ENCODE results near the gene GJA1. TPM values are rescaled to one million over a fixed set of nuclear protein-coding genes. Genes with fewer than 3 reads are reported as not detected.

GJA1 gene
- total RNA-seq, 4 donors from 2014 or later = 6.8 to 10.8 (median 9.2) TPM

DNA sequence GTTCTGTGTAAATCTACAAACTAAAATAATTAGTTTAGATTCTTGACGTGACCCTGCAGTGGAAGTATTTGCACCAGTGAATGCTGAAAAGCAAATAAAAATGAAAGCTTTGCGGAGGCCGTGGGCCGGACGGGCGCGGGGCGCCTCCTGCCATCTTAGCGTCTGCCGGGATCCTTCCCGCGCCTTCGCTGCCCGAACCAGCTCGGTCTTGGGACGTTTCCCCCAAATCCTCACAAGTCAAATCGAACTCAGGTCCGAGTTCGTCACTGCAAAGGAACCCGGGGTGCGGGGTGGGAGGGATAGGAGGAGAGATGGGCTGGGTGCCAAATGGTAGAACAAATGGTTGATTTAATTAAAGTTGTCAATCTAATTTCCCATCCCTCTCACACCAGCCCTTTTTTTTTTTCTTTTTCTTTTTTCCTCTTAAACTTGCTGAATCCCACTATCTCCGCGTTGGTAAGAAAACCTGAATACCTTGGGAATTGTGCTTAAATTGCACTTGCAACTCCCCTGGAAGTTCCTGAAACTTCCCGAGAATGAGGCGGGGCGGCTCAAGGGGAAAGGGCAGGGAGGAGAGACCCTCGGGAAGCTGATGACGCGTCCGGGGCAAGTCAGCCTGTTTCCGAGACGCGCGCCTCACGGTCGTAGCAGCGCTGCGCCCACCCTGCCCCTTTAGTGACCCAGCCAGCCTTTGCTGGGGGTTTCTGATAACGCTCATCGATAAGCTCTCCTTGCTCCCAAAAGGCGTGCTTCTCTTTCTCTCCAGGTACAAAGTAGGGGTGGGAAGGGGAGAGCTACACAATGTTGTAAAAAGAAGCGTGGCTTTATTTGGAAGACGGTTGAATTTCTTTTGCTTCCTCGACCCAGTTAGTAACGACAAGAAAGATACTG is 1.8 kb downstream of the GJA1 start:
- Histone ChIP-seq H3K4me3 (peak overlapping the region; percentile 58 to 74 (median 64)), H3K4me1 (peaks cover 7 to 13% of the 10 kb centered on the region in 2 donors), H3K36me3 (no peaks in the 10 kb centered on the region), H3K27me3 (peaks cover 18 to 36% (median 30%) of the 10 kb centered on the region in 3 donors), H3K27ac (peak overlapping the region; percentile 42 to 79 (median 77)), H3K9me3 (no peaks in the 10 kb centered on the region)
- ATAC-seq = peak; percentile 47 to 49
- TF ChIP-seq, protein P1, sequence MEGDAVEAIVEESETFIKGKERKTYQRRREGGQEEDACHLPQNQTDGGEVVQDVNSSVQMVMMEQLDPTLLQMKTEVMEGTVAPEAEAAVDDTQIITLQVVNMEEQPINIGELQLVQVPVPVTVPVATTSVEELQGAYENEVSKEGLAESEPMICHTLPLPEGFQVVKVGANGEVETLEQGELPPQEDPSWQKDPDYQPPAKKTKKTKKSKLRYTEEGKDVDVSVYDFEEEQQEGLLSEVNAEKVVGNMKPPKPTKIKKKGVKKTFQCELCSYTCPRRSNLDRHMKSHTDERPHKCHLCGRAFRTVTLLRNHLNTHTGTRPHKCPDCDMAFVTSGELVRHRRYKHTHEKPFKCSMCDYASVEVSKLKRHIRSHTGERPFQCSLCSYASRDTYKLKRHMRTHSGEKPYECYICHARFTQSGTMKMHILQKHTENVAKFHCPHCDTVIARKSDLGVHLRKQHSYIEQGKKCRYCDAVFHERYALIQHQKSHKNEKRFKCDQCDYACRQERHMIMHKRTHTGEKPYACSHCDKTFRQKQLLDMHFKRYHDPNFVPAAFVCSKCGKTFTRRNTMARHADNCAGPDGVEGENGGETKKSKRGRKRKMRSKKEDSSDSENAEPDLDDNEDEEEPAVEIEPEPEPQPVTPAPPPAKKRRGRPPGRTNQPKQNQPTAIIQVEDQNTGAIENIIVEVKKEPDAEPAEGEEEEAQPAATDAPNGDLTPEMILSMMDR (IDR thresholded peaks at IDR 0.05 in 4 of 5, conservative IDR thresholded peaks at IDR 0.05 in 1 of 5) = no peak
- peak in 1 of 2 donors; percentile 25 for TF ChIP-seq POLR2A (IDR thresholded peaks at IDR 0.05)
- intact Hi-C loops (cut with DNase I; ENCODE audit: low total_unique reads) (loop anchor here (5.0 to 10.0 kb wide), 3 partner anchors 70 to 938 kb away; no protein-coding TSS in a partner anchor), in situ Hi-C loops (cut with MboI; ENCODE audit: low sequenced_read_pairs in 4 of 4) (loop anchor here in 2 of 4 donors (10.0 to 25.0 kb wide), 2 partner anchors 425 to 748 kb away; no protein-coding TSS in a partner anchor)
- DNase-seq = peak in 1 of 2 donors; percentile 19

DNA sequence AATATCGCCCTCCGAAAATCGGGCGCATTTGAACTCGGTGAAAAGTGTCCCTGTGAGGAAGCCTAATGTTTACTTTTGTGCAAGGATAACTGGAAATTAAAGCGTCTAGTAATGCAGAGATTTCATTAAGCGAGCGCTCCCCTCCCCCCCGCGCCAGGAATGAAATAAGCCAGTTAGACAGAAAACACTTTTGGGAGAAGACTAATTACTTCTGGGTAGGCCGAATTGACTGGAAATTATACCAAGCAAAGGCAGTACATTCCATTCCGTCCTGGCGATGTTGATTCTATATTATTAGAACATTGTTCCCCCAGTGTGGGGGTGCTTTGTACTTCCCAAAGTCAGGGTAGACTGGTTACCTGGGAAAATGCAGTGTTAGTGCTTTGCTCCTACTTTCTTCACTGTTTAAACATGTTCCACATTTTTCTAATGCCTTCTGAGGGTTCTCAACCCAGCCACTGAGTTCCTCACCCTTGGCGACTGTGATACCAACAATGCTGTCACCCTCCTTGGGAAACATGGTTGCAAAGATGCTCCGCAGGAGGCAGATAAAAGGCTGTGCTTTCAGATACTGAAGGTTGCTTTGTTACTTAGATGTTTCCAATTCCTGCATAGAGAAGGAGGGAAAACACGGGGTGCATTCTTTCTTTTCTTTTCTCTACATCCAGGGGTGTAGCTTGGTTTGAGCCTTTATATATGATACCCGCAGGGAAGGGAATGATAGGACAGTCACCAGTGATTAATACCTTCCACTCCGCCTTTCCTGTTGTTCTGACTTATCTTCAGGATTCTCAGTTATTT is 2.6 kb downstream of the GJA1 start:
- no peaks in the 10 kb centered on the region for H3K36me3 ChIP-seq
- in situ Hi-C loops (cut with MboI; ENCODE audit: low sequenced_read_pairs in 4 of 4) (loop anchor here in 2 of 4 donors (10.0 to 25.0 kb wide), 2 partner anchors 424 to 747 kb away; no protein-coding TSS in a partner anchor), intact Hi-C loops (cut with DNase I; ENCODE audit: low total_unique reads) (loop anchor here (5.0 to 10.0 kb wide), 3 partner anchors 69 to 937 kb away; no protein-coding TSS in a partner anchor)
- H3K4me1 ChIP-seq = peaks cover 7 to 13% of the 10 kb centered on the region in 2 donors
- TF ChIP-seq, protein P1 (IDR thresholded peaks at IDR 0.05 in 4 of 5, conservative IDR thresholded peaks at IDR 0.05 in 1 of 5) = no peak
- peak in 1 of 2 donors; percentile 4 for TF ChIP-seq POLR2A (IDR thresholded peaks at IDR 0.05)
- H3K9me3 ChIP-seq = no peaks in the 10 kb centered on the region
- DNase-seq (no peak), ATAC-seq (peak in 1 of 2 donors; percentile 24)
- peak overlapping the region; percentile 58 to 74 (median 64) for H3K4me3 ChIP-seq
- H3K27ac ChIP-seq = peak overlapping the region; percentile 42 to 79 (median 77)
- H3K27me3 ChIP-seq = peaks cover 18 to 36% (median 30%) of the 10 kb centered on the region in 3 donors

DNA sequence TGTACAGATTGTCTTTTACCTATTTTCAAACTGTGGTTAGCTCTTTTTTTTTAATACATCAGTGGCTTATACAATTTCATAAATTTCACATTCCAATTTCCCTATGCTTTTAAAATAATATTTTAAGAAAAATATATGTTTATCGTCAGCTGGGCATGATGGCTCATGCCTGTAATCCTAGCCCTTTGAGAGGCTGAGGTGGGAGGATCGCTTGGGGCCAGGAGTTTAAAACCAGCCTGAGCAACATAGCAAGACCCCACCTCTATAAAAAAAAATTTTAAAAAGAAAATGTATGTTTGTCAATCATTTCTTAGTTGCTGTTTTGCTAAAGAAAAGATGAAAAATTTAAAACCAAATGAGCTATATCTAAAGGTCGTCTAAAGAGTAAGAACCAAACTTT is 3.4 kb downstream of the GJA1 start:
- H3K4me3 ChIP-seq = peak overlapping the region in 1 of 4 donors; percentile 58
- H3K27ac ChIP-seq = peak overlapping the region; percentile 1 to 79 (median 77)
- H3K36me3 ChIP-seq = no peaks in the 10 kb centered on the region
- intact Hi-C loops (cut with DNase I; ENCODE audit: low total_unique reads) (loop anchor here (5.0 to 10.0 kb wide), 3 partner anchors 68 to 936 kb away; no protein-coding TSS in a partner anchor), in situ Hi-C loops (cut with MboI; ENCODE audit: low sequenced_read_pairs in 4 of 4) (loop anchor here in 2 of 4 donors (10.0 to 25.0 kb wide), 2 partner anchors 423 to 746 kb away; no protein-coding TSS in a partner anchor)
- H3K4me1 ChIP-seq = peaks cover 7 to 13% of the 10 kb centered on the region in 2 donors
- H3K9me3 ChIP-seq = no peaks in the 10 kb centered on the region
- DNase-seq = no peak
- peaks cover 18 to 36% (median 30%) of the 10 kb centered on the region in 3 donors for H3K27me3 ChIP-seq
- ATAC-seq = no peak
- TF ChIP-seq POLR2A (IDR thresholded peaks at IDR 0.05) = no peak
- TF ChIP-seq, protein P1 (IDR thresholded peaks at IDR 0.05 in 4 of 5, conservative IDR thresholded peaks at IDR 0.05 in 1 of 5) = no peak

DNA sequence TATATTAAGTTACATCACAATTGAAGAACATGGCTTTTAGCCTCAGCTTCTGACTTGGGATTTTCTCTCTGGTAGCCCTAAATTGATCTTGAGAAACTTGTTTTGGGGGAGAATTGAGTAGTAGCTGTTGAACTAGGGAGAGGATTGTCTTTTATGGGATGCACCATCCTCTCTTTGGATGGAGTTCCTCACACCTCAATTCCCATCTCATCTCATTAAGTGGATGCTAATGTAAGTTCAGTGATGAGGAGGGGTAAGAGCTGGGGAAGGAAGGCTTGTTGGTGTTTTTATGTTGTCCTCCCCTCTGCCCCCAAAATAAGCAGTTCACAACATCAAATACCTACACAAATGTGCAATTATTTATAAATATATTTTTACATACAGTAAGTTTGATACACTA is 4.0 kb downstream of the GJA1 start:
- peak overlapping the region in 1 of 4 donors; percentile 58 for H3K4me3 ChIP-seq
- H3K4me1 ChIP-seq = peaks cover 7 to 13% of the 10 kb centered on the region in 2 donors
- DNase-seq (no peak), ATAC-seq (no peak)
- no peaks in the 10 kb centered on the region for H3K9me3 ChIP-seq
- intact Hi-C loops (cut with DNase I; ENCODE audit: low total_unique reads) = loop anchor here (5.0 to 10.0 kb wide), 3 partner anchors 68 to 935 kb away; no protein-coding TSS in a partner anchor
- TF ChIP-seq, protein P1 (IDR thresholded peaks at IDR 0.05 in 4 of 5, conservative IDR thresholded peaks at IDR 0.05 in 1 of 5) = no peak
- TF ChIP-seq POLR2A (IDR thresholded peaks at IDR 0.05) = no peak
- H3K27me3 ChIP-seq = peaks cover 18 to 36% (median 30%) of the 10 kb centered on the region in 3 donors
- H3K36me3 ChIP-seq = no peaks in the 10 kb centered on the region
- H3K27ac ChIP-seq = peak overlapping the region; percentile 1 to 79 (median 77)
- in situ Hi-C loops (cut with MboI; ENCODE audit: low sequenced_read_pairs in 4 of 4) = loop anchor here in 2 of 4 donors (10.0 to 25.0 kb wide), 2 partner anchors 423 to 745 kb away; no protein-coding TSS in a partner anchor
